GM21526 (cell line): ENCODE results near the gene TMEM41A.

Experiments used
- ATAC-seq: cut with Tn5 transposase; IDR thresholded peaks from one replicate; pipeline ENCODE4 v1.9.1; 2021; ENCODE audit warnings: moderate library complexity; ENCODE audit not compliant: unreplicated experiment, low FRiP score

TMEM41A gene

GRCh38 chr3:185498503-185499396 lies at the start of gene TMEM41A:
TMEM41A (minus strand) TSS chr3:185499035; CDS start chr3:185498961, 74 bp downstream.
- ATAC-seq: peak; percentile 97

- no peak for ATAC-seq
These were observed 41.9 kb upstream of the TMEM41A start for GRCh38 chr3:185540695-185541094.

DNA sequence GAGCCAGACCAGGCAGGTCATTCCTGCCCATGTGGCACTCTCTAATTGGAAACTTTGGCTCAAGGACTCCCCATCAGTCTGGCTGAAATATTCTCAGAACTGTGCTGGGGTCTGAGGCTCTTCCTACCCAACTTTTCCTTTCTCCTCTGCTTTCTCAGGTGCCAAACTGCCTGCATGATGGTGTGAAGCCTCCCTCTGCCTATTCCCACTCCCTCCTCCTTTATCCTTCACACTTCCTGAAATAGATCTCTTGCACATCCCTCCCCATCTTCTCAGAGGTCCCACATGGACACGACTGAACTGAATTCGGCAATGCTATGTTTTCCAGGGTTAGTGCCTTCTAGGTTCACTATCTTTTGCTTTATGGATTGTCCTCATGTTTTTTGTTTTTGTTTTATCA lies 41.1 kb upstream of the TMEM41A start:
- ATAC-seq: no peak

DNA sequence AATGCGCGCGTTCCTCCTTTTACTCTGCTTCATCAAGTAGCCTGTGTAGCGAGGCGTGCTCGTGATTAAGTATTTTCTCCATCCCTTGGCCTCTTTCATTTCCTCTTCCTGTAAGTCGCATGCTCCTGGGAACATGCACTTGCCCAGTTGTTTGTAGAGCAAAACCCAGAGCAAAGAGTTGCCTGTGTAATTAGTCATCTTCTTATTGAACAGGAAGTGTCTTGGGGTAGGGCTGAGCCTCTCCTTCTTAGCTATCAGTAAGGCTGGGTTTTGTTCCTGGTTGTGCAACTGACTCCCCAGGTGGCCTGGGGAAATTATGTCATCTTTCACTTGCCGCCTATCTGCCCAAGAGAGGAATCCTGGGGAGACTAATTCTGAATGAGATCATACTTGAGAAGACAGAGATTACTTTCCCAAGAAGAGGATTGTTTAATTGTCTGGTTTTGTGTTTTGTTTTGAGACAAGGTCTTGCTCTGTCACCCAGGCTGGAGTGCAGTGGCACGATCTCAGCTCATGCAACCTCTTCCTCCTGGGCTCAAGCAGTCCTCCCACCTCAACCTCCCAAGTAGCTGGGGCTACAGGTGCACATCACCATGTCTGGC lies 38.6 kb upstream of the TMEM41A start:
- peak; percentile 99 for ATAC-seq

DNA sequence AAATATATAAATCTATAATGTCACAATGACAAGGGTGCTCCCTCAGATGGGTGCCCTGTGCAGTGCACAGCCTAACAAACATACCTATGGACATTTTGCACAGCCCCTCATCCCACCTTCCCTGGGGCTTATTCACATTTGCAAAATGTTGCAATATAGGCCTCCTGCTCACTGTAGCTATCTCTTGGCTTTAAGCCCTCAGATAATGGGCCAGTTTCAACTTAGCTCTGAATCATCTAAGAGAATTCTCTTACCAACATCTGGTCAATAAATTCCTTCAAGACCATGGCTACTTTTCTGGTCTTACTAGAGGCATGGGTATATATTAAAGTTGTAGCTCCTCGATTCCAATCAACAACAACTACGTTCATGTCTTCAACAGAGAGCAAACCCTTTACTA lies 35.7 kb upstream of the TMEM41A start:
- ATAC-seq: no peak

GRCh38 chr3:185532901-185533300 lies 34.1 kb upstream of the TMEM41A start:
- no peak for ATAC-seq

DNA sequence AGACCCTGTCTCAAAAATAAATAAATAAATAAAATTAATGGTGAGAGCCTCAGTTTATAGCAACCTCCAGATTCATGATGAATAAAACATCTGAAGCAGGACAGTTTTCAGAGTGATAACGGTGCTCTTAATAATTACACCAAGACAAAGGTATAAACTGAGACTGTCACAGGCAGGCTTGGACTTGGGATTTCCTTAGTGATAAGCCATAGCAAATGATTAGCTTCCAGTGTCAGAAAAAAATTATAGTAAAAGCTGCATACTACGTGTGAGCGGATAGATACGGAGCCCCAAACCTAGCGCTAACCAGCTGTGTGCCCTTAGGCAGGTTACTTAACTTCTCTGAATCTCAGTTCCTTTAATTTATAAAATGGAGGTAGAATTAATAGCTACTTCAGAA lies 32.0 kb upstream of the TMEM41A start:
- no peak for ATAC-seq

DNA sequence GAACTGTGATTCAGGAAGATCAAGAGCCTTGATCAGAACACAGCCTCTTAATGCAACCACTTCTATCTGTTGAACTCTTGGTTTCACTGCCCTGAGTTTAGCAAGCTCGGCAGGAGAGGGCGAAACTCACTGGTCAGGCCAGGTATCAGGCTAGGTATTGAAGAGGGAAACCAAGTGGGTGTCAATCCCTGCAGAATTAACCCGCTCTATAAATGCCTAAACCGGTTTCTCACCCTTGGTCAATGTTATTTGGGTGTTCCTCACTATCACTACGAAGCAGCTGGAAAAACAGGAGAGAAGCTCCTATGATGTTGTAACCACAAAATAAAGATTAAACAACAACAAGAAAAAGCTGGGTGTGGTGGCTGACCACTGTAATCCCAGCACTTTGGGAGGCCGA lies 29.7 kb upstream of the TMEM41A start:
- no peak for ATAC-seq

DNA sequence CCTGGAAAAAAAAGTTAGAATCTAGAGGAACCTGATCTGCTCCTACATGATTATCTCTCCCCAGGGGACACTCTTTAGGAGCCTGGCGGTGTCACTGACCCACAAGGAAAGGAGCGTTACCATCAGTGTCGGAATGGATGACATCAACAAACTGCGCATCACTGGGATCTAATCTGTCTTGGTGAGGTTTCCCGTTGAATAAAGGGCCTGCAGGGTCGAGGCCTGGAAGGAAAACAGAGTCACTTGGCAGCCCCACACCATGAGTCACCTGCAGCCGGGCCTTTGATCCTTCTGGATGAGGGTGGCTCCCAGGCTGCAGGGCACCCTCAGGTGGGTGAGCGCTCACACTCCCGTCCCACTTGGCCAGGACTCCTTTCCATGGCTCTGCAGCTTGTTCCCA lies 28.5 kb upstream of the TMEM41A start:
- no peak for ATAC-seq

GRCh38 chr3:185526349-185526951 lies 27.6 kb upstream of the TMEM41A start:
- no peak for ATAC-seq

GRCh38 chr3:185521349-185522138 lies 22.7 kb upstream of the TMEM41A start:
- ATAC-seq: no peak

- ATAC-seq: no peak
These were observed 20.2 kb upstream of the TMEM41A start for GRCh38 chr3:185519021-185519420.

DNA sequence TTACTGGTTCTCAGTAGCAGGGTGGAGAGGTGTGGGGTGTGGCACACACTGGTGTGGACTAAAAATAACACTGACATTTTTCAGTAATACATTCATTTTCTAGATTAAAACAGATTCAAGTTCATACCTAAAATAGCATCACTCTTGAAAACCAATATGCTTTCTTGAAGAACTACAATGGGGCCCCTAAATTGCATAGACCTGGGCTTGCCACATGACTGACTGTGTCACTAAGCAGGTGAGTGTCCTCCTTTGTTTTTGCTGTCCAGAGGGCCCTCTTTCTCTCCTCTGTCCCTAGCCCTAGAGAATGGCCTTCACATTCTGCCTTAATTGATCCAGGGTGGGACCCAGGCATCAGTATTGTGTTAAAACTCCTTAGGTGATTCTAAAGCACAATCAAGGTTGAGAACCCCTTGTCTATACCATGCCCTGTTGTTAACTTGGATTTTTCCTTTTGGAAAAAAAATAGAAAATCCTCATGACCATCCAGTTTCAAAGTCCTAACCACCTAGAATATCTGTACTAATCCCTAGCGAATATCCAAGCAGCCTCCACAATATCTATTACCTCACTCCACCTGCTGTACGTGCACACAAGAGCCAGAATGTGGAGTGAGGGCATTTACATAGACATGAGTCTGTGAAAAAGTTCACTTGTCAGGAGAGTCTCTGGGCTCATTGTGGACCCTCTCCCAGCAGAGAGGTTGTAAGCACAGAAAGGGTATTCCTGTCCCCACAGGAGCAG lies 18.7 kb upstream of the TMEM41A start:
- no peak for ATAC-seq

DNA sequence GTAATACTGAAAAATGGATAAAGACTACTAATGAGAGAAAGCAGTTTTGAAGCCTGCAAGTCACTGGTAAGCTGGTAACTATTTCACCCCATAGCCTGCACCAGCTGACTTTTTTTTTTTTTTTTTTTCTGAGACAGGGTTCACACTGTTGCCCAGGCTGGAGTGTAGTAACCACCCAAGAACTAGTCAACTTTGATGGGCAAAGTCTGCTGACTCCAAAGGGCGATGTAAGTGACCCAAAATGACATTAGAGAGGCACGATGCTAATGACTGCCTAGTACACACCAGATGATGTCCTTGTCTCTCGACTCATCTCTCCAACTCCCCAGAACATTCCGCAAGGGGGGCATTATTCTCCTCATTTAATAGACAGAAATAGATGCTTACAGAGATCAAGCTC lies 12.9 kb upstream of the TMEM41A start:
- no peak for ATAC-seq

- ATAC-seq: no peak
These were observed 9.6 kb upstream of the TMEM41A start for GRCh38 chr3:185508335-185508991.

DNA sequence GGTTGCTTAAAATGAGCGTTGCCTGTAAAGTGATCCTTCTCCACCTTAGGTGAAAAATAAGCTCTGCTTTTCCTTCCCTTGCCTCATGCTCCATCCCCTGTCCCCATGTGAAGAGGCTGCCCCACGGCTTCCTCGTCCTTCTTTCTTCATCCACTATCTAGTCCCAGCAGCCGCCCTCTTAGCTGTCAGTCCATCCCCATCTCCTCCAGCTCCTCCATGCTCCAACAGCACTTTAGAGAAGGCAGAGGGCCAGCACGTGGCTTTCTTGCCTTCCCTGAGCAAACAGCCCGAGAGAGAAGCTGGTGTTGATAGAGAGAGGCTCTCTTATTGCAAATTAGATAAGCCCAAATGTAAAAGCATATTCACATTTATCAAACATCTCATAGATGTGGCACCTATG lies 9.0 kb upstream of the TMEM41A start:
- ATAC-seq: no peak

- ATAC-seq: no peak
These were observed 5.8 kb upstream of the TMEM41A start for GRCh38 chr3:185504636-185505035.

DNA sequence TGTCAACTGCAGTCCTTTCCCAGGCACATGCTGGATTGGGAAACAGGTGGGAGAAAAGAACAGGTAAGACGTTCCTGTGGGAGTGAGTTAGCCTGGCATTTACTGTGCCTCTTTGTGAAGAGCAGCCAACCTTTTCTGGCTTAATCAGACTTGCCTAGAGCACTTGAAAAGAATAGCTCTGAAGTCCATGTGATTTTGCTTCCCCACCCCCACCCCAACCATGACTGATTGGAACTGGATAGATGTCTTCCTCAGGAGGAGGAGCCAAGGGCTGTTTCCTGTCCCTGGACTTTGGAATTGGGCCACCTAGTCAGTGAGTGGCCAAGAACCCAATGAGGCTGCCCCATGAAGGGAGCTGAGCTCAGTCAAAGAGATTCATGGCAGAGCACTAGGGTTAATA lies 4.7 kb upstream of the TMEM41A start:
- ATAC-seq: no peak

DNA sequence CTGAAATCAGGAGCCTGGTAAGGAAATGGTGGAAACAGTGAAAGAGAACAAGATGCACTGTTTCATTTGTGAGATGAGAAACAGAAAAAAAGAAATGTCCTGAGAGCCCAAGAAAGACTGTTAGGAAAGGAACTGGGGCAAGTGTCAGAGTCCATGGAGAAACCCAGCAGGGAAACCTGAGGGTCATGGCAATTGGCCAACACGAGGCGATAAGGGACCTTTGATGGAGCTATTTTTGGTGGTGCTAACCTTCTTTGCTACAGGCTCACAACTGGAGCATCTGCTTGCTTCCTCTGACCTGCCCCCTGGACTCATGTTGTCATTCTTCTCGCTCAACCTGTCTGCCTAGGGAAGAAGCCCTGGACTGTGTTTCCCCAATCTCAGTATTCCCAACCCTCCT lies 4.2 kb upstream of the TMEM41A start:
- ATAC-seq: no peak

DNA sequence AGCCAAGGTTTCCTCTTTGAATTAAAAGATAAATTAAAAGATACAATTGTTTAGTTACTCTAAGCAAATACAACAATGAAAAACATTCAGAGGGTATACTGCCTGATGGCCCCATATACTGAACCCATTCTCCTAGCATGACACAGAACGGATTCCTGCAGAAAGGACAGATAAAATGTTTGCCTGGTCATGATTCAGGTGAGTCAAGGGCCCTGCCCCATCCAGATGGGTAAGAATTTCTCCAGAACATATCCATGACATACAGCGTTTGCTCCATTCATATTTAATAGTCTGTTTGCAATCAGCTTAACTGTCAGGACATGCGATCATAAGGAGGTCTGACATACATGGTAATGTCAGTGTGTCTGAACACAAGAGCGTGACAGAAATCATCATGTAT lies 8.6 kb downstream of the TMEM41A start:
- ATAC-seq: no peak
